ENCODE measurements around the gene RBM6. TPM values are rescaled to one million over a fixed set of nuclear protein-coding genes. Genes with fewer than 3 reads are reported as not detected.

RBM6 gene
- total RNA-seq, 1 donor from 2014 or later: 99.0 TPM

DNA sequence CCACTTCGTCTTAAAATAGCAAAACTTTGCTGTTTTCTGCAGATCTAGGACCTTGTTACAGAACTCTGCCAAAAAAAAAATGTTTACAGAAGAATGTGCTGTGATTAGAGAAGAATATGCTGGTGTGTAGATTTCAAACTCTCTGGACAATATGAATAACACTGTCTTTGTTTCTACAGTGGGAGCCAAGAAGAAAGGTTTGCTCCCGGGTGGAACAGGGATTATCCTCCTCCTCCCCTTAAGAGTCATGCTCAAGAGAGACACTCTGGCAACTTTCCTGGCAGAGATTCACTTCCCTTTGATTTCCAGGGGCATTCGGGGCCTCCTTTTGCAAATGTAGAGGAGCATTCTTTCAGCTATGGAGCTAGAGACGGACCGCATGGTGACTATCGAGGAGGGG lies 27.3 kb downstream of the RBM6 start:
- Mint-ChIP-seq H3K9me3 (no peaks in the 10 kb centered on the region), H3K4me3 (no peak overlapping the region)
- intact Hi-C loops (cut with micrococcal nuclease): no loop called here

DNA sequence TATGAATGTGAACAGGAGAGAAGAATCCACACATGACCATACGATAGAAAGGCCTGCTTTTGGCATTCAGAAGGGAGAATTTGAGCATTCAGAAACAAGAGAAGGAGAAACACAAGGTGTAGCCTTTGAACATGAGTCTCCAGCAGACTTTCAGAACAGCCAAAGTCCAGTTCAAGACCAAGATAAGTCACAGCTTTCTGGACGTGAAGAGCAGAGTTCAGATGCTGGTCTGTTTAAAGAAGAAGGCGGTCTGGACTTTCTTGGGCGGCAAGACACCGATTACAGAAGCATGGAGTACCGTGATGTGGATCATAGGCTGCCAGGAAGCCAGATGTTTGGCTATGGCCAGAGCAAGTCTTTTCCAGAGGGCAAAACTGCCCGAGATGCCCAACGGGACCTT lies 28.4 kb downstream of the RBM6 start:
- Mint-ChIP-seq H3K27me3 (ENCODE audit: insufficient read depth) (no peaks in the 10 kb centered on the region), H3K36me3 (ENCODE audit: low read depth) (peaks cover 16% of the 10 kb centered on the region), H3K4me3 (no peak overlapping the region), H3K9me3 (no peaks in the 10 kb centered on the region), H3K4me1 (ENCODE audit: low read depth) (no peaks in the 10 kb centered on the region), H3K27ac (no peak overlapping the region)
- intact Hi-C loops (cut with micrococcal nuclease): no loop called here
- no peak for DNase-seq (ENCODE audit: low spot score)

More for the DNA sequence above, 27.3 kb downstream of the RBM6 start:
- Mint-ChIP-seq H3K27me3 (ENCODE audit: insufficient read depth) (no peaks in the 10 kb centered on the region), H3K36me3 (ENCODE audit: low read depth) (peaks cover 12% of the 10 kb centered on the region), H3K27ac (no peak overlapping the region), H3K4me1 (ENCODE audit: low read depth) (no peaks in the 10 kb centered on the region)
- DNase-seq (ENCODE audit: low spot score): no peak

DNA sequence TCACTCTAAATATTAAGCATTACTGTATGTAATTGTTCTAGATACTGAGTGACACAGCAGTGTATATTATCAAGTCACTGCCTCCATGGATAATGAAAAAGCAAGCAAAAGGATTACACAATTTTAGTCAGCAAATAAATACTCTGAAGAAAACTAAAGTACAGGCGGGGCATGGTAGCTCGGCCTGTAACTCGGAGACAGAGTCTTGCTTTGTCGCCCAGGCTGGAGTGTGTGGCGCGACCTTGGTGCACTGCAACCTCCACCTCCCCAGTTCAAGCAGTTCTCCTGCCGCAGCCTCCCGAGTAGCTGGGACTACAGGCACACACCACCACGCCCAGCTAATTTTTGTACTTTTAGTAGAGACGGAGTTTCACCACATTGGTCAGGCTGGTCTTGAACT lies 32.7 kb downstream of the RBM6 start:
- Mint-ChIP-seq H3K4me1 (ENCODE audit: low read depth) (no peaks in the 10 kb centered on the region), H3K4me3 (no peak overlapping the region), H3K27ac (no peak overlapping the region), H3K36me3 (ENCODE audit: low read depth) (peaks cover 20% of the 10 kb centered on the region), H3K9me3 (no peaks in the 10 kb centered on the region), H3K27me3 (ENCODE audit: insufficient read depth) (no peaks in the 10 kb centered on the region)
- DNase-seq (ENCODE audit: low spot score): no peak
- intact Hi-C loops (cut with micrococcal nuclease): no loop called here

DNA sequence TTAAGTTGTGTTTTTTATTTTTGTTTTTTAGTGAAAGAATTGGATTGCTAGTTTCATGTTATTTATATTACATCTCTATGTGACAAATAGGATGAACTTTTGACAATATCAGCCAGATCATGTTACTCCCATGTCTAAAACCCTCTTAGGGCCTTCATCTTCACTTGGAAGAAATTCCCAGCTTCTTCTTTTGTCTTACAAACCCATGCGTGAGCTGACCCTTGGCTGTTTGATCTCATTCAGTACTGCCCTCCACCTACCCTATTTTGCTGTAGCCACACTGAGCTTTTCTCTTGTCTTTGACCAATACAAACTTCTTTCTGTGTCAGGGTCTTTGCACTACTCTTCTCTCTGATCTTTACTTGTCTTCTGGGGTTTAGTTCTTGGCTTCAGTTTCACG lies 37.0 kb downstream of the RBM6 start:
- DNase-seq (ENCODE audit: low spot score): no peak
- H3K36me3 Mint-ChIP-seq (ENCODE audit: low read depth): peaks cover 21% of the 10 kb centered on the region
- no peaks in the 10 kb centered on the region for H3K27me3 Mint-ChIP-seq (ENCODE audit: insufficient read depth)
- H3K9me3 Mint-ChIP-seq: no peaks in the 10 kb centered on the region
- intact Hi-C loops (cut with micrococcal nuclease): no loop called here
- no peaks in the 10 kb centered on the region for H3K4me1 Mint-ChIP-seq (ENCODE audit: low read depth)
- no peak overlapping the region for H3K4me3 Mint-ChIP-seq
- no peak overlapping the region for H3K27ac Mint-ChIP-seq

DNA sequence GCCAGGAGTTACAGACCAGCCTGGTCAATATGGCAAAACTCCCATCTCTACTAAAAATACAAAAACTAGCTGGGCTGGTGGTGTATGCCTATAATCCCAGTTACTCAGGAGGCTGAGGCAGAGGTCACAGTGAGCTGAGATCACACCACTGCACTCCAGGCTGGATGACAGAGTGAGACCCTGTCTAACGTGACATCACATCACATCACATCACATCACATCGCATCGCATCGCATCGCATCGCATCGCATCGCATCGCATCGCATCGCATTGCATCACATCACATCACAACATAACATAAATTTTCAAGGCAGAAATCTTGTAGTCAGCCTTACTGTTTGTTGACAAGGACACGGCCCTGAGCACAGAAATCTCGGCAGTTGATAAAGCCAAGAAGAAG lies 44.4 kb downstream of the RBM6 start:
- Mint-ChIP-seq H3K27ac (no peak overlapping the region), H3K4me1 (ENCODE audit: low read depth) (no peaks in the 10 kb centered on the region), H3K27me3 (ENCODE audit: insufficient read depth) (no peaks in the 10 kb centered on the region), H3K4me3 (no peak overlapping the region), H3K36me3 (ENCODE audit: low read depth) (peaks cover 13% of the 10 kb centered on the region), H3K9me3 (no peaks in the 10 kb centered on the region)
- intact Hi-C loops (cut with micrococcal nuclease): no loop called here
- no peak for DNase-seq (ENCODE audit: low spot score)

DNA sequence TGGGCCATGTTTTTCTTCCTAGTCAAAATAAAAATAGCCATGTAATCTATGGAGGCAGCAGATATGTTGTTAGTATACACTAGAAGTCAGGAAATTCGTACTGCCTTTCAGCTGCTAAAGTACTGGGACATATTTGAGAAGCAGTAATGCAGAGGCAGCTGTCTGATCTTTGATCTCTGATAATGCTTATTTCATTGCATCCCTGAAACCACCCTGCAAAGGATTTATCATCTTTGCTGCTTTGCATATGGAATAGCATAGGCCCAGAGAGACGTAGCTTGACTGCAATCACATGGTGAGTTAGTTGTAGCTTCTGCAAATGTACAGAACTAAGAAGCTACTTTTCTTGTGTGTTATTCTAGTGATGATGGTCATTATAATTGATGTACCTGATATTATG lies 52.4 kb downstream of the RBM6 start:
- intact Hi-C loops (cut with micrococcal nuclease): no loop called here
- peaks cover 12% of the 10 kb centered on the region for H3K36me3 Mint-ChIP-seq (ENCODE audit: low read depth)
- no peak overlapping the region for H3K27ac Mint-ChIP-seq
- no peak overlapping the region for H3K4me3 Mint-ChIP-seq
- H3K4me1 Mint-ChIP-seq (ENCODE audit: low read depth): peaks cover 4% of the 10 kb centered on the region
- no peaks in the 10 kb centered on the region for H3K27me3 Mint-ChIP-seq (ENCODE audit: insufficient read depth)
- H3K9me3 Mint-ChIP-seq: no peaks in the 10 kb centered on the region
- no peak for DNase-seq (ENCODE audit: low spot score)

DNA sequence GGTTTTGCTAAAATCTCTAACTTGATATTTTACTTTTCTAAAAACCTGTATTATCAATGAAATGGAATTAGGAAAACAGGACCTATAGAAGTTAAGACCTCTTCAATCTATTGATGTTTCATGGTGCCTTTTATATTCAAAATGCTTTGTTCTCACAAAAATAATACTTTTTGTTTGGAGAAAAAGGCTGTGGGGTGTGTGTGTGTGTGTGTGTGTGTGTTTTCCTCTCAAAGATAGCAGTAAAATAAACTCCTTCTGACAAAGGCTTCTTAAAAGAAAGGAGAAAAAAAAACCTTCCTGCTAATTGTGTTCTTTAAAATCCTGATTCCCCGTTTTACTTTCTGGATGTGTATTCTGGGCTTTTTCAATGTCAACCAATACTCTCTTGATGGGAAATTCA lies 54.5 kb downstream of the RBM6 start:
- Mint-ChIP-seq H3K4me1 (ENCODE audit: low read depth) (peaks cover 4% of the 10 kb centered on the region), H3K4me3 (no peak overlapping the region), H3K27me3 (ENCODE audit: insufficient read depth) (no peaks in the 10 kb centered on the region), H3K9me3 (no peaks in the 10 kb centered on the region), H3K27ac (no peak overlapping the region), H3K36me3 (ENCODE audit: low read depth) (peaks cover 17% of the 10 kb centered on the region)
- no peak for DNase-seq (ENCODE audit: low spot score)
- intact Hi-C loops (cut with micrococcal nuclease): no loop called here

DNA sequence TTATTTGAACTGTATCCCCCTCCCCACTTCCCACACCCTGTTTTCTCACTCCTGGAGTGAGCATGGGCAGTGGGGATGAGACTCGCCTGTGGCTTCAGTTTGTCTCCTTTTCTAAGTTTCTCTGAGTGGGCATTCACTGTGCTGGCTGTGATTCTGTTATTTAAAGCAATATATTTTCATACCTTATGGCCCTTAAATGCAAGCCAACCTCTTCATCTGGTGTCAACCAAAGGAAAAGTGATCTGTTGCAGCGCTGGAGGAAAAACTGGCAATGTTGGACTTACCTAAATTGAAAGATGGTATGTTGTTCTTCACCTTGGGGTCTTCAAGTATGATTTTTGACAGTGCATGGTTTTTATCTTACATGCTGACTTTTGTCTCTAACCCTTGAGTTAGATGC lies 56.1 kb downstream of the RBM6 start:
- H3K27ac Mint-ChIP-seq: no peak overlapping the region
- H3K9me3 Mint-ChIP-seq: no peaks in the 10 kb centered on the region
- no peaks in the 10 kb centered on the region for H3K27me3 Mint-ChIP-seq (ENCODE audit: insufficient read depth)
- no peak overlapping the region for H3K4me3 Mint-ChIP-seq
- H3K36me3 Mint-ChIP-seq (ENCODE audit: low read depth): peaks cover 26% of the 10 kb centered on the region
- no peak for DNase-seq (ENCODE audit: low spot score)
- intact Hi-C loops (cut with micrococcal nuclease): no loop called here
- H3K4me1 Mint-ChIP-seq (ENCODE audit: low read depth): peaks cover 4% of the 10 kb centered on the region

DNA sequence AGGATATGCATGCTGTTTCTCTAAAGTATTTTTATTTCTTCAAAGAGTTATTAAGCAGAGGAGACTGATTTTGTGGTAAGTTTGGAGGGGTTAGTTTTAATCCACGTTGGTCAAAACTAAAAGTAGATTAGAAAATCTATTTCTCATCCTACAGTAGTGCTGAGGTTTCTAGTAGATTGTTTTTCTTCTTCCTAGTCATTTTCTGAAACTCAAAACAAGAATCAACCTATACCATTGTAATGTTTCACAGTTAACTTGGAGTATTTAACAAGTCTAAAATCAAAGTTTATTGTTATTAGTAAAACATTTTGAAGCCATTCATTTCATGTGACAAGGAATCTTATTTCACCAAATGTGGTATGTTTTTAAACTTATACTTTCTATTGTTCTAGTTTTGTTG lies 57.9 kb downstream of the RBM6 start:
- Mint-ChIP-seq H3K9me3 (no peaks in the 10 kb centered on the region), H3K36me3 (ENCODE audit: low read depth) (peaks cover 33% of the 10 kb centered on the region), H3K27ac (no peak overlapping the region)

DNA sequence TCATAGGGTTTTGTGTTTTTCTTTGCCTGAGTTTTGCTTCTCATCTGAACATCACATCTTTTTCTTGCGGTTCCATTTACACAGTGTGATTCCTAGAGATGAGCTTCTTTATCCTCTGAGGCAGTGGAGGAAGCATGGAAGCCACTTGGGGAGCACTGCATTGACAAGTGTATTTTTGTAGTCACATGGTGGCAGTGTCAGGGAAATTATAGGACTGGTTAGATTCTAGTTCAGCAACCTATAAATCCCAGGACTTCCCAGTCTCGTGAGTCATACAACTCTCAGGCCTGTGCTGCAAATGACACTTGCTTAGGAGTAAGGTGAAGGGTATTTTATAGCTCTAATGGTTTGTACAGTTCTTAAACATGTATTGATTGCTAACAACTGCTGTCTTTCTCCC lies 58.4 kb downstream of the RBM6 start:
- Mint-ChIP-seq H3K9me3 (no peaks in the 10 kb centered on the region), H3K27ac (no peak overlapping the region), H3K4me3 (no peak overlapping the region), H3K27me3 (ENCODE audit: insufficient read depth) (no peaks in the 10 kb centered on the region), H3K4me1 (ENCODE audit: low read depth) (no peaks in the 10 kb centered on the region), H3K36me3 (ENCODE audit: low read depth) (peaks cover 32% of the 10 kb centered on the region)
- intact Hi-C loops (cut with micrococcal nuclease): no loop called here
- DNase-seq (ENCODE audit: low spot score): no peak

More for the DNA sequence above, 57.9 kb downstream of the RBM6 start:
- intact Hi-C loops (cut with micrococcal nuclease): no loop called here
- Mint-ChIP-seq H3K4me3 (no peak overlapping the region), H3K27me3 (ENCODE audit: insufficient read depth) (no peaks in the 10 kb centered on the region), H3K4me1 (ENCODE audit: low read depth) (peaks cover 3% of the 10 kb centered on the region)
- no peak for DNase-seq (ENCODE audit: low spot score)

DNA sequence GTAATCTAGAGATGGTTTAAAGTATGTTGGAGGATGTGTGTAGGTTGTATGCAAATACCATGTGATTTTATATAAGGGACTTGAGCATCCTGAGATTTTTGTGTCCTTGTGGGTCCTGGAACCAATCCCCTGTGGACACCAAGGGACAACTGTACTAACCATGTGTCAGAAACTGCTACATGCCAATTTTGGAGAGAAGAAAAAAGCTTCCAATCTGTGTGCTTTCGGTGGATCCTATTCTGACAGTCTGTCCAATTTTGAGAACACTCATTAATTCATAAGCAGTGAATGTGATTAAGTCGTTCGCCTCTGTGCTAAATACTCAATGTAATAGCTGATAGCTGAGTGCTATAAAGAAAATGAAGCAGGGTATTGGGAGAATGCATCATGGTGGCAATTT lies 61.6 kb downstream of the RBM6 start:
- Mint-ChIP-seq H3K27ac (no peak overlapping the region), H3K36me3 (ENCODE audit: low read depth) (peaks cover 35% of the 10 kb centered on the region), H3K4me1 (ENCODE audit: low read depth) (no peaks in the 10 kb centered on the region), H3K27me3 (ENCODE audit: insufficient read depth) (no peaks in the 10 kb centered on the region), H3K4me3 (no peak overlapping the region), H3K9me3 (no peaks in the 10 kb centered on the region)
- no peak for DNase-seq (ENCODE audit: low spot score)
- intact Hi-C loops (cut with micrococcal nuclease): no loop called here

DNA sequence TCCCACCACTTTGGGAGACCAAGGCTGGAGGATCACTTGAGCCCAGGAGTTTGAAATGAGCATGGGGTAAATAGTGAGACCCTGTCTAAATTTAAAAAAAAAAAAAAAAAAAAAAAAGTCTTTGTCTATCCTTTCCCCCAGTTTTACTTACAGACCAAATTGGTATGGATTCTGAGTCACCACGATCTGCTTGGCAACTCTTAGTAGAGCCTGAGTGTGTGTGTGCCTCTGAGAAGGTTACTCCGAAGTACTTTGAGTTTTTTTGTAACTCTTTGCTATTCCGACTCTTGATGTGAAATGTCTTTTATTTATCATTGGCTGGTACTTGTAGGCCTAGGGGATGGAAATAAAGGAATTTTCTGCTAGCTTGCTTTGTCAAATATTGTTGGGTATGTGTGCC lies 63.3 kb downstream of the RBM6 start:
- Mint-ChIP-seq H3K27ac (no peak overlapping the region), H3K4me1 (ENCODE audit: low read depth) (no peaks in the 10 kb centered on the region), H3K36me3 (ENCODE audit: low read depth) (peaks cover 32% of the 10 kb centered on the region), H3K9me3 (no peaks in the 10 kb centered on the region), H3K27me3 (ENCODE audit: insufficient read depth) (no peaks in the 10 kb centered on the region), H3K4me3 (no peak overlapping the region)
- DNase-seq (ENCODE audit: low spot score): no peak
- intact Hi-C loops (cut with micrococcal nuclease): no loop called here

DNA sequence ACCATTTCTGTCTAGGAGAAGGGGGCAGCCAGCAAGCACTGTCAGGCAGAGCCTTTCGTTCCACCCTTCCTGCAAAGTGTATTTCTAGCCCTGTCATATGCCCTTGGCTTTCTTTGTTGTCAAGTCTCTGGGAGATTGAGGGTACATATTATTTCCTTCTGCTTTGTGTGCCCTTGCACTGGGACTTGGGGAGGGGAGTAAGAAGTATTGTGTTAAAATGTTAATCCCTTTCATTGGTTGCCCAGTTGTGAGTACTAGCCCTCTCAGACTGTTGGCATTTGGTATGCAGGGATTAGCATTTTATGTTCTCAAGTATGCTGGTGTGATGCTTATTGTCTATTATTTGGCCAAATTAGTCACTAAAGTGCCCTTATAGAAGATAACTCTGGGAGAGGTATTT lies 63.9 kb downstream of the RBM6 start:
- H3K9me3 Mint-ChIP-seq: no peaks in the 10 kb centered on the region
- intact Hi-C loops (cut with micrococcal nuclease): no loop called here
- no peak for DNase-seq (ENCODE audit: low spot score)
- peaks cover 32% of the 10 kb centered on the region for H3K36me3 Mint-ChIP-seq (ENCODE audit: low read depth)
- no peaks in the 10 kb centered on the region for H3K4me1 Mint-ChIP-seq (ENCODE audit: low read depth)
- H3K27me3 Mint-ChIP-seq (ENCODE audit: insufficient read depth): no peaks in the 10 kb centered on the region
- H3K27ac Mint-ChIP-seq: no peak overlapping the region
- H3K4me3 Mint-ChIP-seq: no peak overlapping the region

DNA sequence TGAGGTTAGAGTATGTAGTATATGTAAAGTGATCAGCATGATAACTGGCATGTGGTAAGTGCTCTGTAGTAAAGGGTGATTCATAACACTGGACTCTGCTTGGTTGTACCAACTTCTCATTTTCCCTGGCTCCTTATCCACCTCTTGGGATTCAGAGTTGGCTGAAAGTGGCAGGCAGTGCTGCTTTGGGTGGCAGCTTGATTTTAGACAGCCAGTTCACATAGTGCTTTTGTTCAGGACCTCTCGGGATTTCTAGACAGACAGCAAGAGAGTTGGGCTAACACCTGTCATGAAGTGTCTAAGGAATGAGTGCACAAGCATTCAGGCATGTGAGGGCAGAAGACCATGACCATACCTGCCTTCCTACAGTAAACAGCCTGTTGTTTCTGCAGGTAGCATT lies 69.0 kb downstream of the RBM6 start:
- intact Hi-C loops (cut with micrococcal nuclease): no loop called here
- H3K36me3 Mint-ChIP-seq (ENCODE audit: low read depth): peaks cover 8% of the 10 kb centered on the region

More for the DNA sequence above, 69.0 kb downstream of the RBM6 start:
- Mint-ChIP-seq H3K4me3 (no peak overlapping the region), H3K4me1 (ENCODE audit: low read depth) (no peaks in the 10 kb centered on the region), H3K9me3 (no peaks in the 10 kb centered on the region), H3K27ac (no peak overlapping the region), H3K27me3 (ENCODE audit: insufficient read depth) (no peaks in the 10 kb centered on the region)
- no peak for DNase-seq (ENCODE audit: low spot score)
